Ascending aorta (tissue), 2 donors: ENCODE measurements around the gene RYR1. TPM values are rescaled to one million over a fixed set of nuclear protein-coding genes. Genes with fewer than 3 reads are reported as not detected.
"Not testable (repeated sequence)": the region's sequence is repeated elsewhere in the genome, so short reads cannot be mapped to it uniquely, and the experiment has no call there.

Experiments
- DNase-seq, 2 donors: peaks; one replicate each; pipeline ENCODE4 v3.0.0-alpha.2; 2019; ENCODE audit warnings: low spot score in 2 of 2
- H3K27ac ChIP-seq, 2 donors: fragments of 200-600 bp; sonication (generic); one replicate each; pipeline ENCODE4 v1.5.1; 2016 to 2017; ENCODE audit warnings: mild to moderate bottlenecking in 1 of 2
- H3K27me3 ChIP-seq: fragments of 200-600 bp; sonication (generic); one replicate; pipeline ENCODE4 v1.5.1; 2017
- H3K36me3 ChIP-seq, 2 donors: fragments of 200-600 bp; sonication (generic); one replicate each; pipeline ENCODE4 v1.5.1; 2016
- H3K4me1 ChIP-seq, 2 donors: fragments of 200-600 bp; sonication (generic); one replicate each; pipeline ENCODE4 v1.5.1; 2016 to 2017; ENCODE audit warnings: mild to moderate bottlenecking in 1 of 2
- H3K4me3 ChIP-seq, 2 donors: fragments of 200-600 bp; sonication (generic); one replicate each; pipeline ENCODE4 v1.5.1; 2016 to 2017; ENCODE audit warnings: mild to moderate bottlenecking in 1 of 2
- H3K9me3 ChIP-seq, 2 donors: fragments of 200-600 bp; sonication (generic); one replicate each; pipeline ENCODE4 v1.5.1; 2016
- intact Hi-C: fragments of 100-400 bp; cut with DNase I; formaldehyde crosslinking; loops from one replicate; pipeline ENCODE4 v1.15.1; 2023
- total RNA-seq: library from RNA; depleted of rRNA; stranded (reverse); fragments of >200 nt; gene quantifications from one replicate; pipeline ENCODE4 v1.1.0, GENCODE V29; 2016
- TF ChIP-seq, protein P1 (sequence below), 3 experiments: fragments of 200-600 bp in 2 of 3; fragments of 450-650 bp in 1 of 3; sonication (generic) in 2 of 3; IDR thresholded peaks; one replicate each; pipeline ENCODE4 v1.5.1; 2016 to 2019; ENCODE audit warnings: antibody characterized with exemption in 3 of 3, mild to moderate bottlenecking in 1 of 3, moderate library complexity in 1 of 3

RYR1 gene
- total RNA-seq, 1 donor from 2014 or later, result 1.5 TPM

DNA sequence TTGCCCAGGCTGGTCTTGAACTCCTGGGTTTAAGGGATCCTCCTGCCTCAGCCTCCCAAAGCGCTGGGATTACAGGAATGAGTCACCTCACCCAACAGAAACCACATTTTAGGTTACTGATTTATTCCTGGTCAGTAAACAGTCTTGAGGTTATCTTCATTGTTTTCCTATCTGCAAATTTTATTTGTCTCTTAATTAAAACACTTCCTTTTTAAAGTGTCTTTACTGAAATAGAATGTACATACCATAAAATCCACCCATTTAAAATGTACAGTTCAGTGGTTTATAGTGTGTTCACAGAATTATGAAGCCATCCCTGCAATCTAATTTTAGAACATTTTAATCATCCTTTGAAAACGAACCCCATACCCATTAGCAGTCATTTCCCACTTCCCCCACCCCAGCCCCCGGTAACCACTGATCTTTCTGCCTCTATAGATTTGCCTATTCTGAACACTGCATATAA lies 121.2 kb downstream of the RYR1 start:
- H3K9me3 ChIP-seq, result no peaks in the 10 kb centered on the region
- DNase-seq, result no peak
- H3K4me1 ChIP-seq, result no peaks in the 10 kb centered on the region
- intact Hi-C loops, result no loop called here
- TF ChIP-seq, protein P1, sequence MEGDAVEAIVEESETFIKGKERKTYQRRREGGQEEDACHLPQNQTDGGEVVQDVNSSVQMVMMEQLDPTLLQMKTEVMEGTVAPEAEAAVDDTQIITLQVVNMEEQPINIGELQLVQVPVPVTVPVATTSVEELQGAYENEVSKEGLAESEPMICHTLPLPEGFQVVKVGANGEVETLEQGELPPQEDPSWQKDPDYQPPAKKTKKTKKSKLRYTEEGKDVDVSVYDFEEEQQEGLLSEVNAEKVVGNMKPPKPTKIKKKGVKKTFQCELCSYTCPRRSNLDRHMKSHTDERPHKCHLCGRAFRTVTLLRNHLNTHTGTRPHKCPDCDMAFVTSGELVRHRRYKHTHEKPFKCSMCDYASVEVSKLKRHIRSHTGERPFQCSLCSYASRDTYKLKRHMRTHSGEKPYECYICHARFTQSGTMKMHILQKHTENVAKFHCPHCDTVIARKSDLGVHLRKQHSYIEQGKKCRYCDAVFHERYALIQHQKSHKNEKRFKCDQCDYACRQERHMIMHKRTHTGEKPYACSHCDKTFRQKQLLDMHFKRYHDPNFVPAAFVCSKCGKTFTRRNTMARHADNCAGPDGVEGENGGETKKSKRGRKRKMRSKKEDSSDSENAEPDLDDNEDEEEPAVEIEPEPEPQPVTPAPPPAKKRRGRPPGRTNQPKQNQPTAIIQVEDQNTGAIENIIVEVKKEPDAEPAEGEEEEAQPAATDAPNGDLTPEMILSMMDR (IDR thresholded peaks at IDR 0.05), result no peak
- H3K27ac ChIP-seq, result no peak overlapping the region
- H3K27me3 ChIP-seq, result no peaks in the 10 kb centered on the region
- H3K36me3 ChIP-seq, result no peaks in the 10 kb centered on the region
- no peak overlapping the region for H3K4me3 ChIP-seq

DNA sequence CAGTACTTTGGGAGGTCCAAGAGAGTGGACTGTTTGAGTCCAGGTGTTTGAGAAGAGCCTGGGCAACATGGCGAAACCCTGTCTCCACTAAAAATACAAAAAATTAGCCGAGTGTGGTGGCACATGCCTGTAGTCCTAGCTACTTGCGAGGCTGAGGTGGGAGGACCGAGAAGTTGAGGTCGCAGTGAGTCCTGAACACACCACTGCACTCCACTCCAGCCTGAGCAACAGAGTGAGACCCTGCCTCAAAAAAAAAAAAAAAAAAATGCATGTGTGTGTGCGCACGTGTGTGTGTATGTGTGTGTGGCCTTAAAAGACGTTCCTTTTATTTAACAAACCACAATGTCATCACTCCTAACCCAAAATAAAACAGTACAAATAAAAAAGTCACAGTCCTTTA lies 121.7 kb downstream of the RYR1 start:
- Histone ChIP-seq H3K4me1 (no peaks in the 10 kb centered on the region), H3K9me3 (no peaks in the 10 kb centered on the region), H3K27me3 (no peaks in the 10 kb centered on the region), H3K36me3 (no peaks in the 10 kb centered on the region), H3K27ac (no peak overlapping the region), H3K4me3 (no peak overlapping the region)
- TF ChIP-seq, protein P1 (IDR thresholded peaks at IDR 0.05), result no peak
- DNase-seq, result no peak
- intact Hi-C loops, result no loop called here

DNA sequence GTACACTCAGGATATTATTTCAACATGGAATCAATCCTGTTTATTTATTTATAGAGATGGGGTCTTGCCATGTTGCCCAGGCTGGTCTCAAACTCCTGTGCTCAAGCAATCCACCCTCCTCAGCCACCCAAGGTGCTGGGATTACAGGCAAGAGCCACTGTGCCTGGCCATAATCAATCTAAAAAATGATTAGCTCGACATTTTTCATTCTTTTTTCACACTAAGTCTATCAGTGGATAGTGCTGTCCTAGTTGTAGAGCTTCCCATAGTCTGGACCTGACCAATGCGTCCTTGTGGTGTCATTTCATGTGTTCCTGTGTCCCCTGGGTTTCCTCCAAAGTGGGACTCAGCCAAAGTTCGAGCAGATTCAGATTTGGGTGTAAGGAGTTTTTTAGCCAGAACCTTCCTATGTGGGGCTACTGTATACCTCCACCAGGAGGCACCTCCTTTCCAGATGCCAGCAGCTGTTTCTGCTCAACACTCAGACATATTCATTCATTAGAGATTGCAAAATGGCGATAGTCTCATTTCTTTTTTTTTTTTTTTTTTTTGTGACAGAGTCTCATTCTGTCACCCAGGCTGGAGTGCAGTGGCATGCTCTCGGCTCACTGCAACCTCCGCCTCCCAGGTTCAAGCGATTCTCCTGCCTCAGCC lies 123.2 kb downstream of the RYR1 start:
- H3K4me3 ChIP-seq, result no peak overlapping the region
- no peaks in the 10 kb centered on the region for H3K9me3 ChIP-seq
- TF ChIP-seq, protein P1 (IDR thresholded peaks at IDR 0.05), result no peak
- no peaks in the 10 kb centered on the region for H3K4me1 ChIP-seq
- intact Hi-C loops, result no loop called here
- H3K27me3 ChIP-seq, result no peaks in the 10 kb centered on the region
- H3K27ac ChIP-seq, result no peak overlapping the region
- H3K36me3 ChIP-seq, result no peaks in the 10 kb centered on the region
- no peak for DNase-seq

DNA sequence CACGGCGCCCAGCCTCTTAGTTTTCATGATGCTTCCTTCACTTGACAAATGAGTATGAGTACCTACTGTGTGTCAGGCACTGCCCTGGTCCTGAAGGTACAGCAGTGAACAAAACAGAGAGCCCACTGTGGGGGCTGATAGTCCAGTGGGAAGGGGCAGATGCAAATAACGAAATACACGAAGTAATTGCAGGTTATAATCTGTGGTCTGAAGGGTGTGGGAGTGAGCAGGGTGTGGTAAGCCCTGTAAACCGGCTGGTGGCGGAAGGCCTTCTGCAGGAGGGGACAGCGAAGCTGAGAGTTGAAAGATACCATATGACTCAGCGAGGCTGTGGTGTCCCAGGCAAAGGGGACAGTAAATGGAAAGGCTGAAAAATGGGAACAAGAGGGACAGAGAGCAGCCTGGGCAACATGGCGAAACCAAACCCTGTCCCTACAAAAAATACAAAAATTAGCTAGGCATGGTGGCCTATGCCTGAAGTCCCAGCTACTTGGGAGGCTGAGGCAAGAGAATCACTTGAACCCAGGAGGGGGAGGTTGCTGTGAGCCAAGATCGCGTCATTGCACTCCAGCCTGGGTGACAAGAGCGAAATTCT lies 123.8 kb downstream of the RYR1 start:
- Histone ChIP-seq H3K4me1 (no peaks in the 10 kb centered on the region), H3K9me3 (no peaks in the 10 kb centered on the region), H3K27me3 (no peaks in the 10 kb centered on the region), H3K36me3 (no peaks in the 10 kb centered on the region), H3K4me3 (no peak overlapping the region), H3K27ac (no peak overlapping the region)
- TF ChIP-seq, protein P1 (IDR thresholded peaks at IDR 0.05), result no peak
- intact Hi-C loops, result no loop called here
- DNase-seq, result no peak

DNA sequence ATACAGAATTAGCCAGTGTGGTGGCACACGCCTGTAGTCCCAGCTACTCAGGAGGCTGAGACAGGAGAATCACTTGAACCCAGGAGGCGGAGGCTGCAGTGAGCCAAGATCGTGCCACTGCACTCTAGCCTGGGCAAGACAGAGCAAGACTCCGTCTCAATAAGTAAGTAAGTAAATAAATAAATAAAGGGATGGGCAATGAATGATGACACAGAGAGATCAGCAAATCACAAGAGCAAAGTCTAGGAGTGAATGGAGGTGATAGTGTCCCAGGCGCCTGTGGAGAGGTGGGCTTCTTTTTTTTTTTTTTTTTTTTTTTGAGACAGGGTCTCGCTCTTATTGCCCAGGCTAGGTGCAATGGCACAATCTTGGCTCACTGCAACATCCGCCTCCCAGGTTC lies 125.4 kb downstream of the RYR1 start:
- H3K9me3 ChIP-seq, H3K4me3 ChIP-seq, intact Hi-C loops, H3K36me3 ChIP-seq, H3K27me3 ChIP-seq, H3K4me1 ChIP-seq, H3K27ac ChIP-seq, DNase-seq: not testable (repeated sequence)
